Right lobe of liver (tissue), 4 donors: Measurements from ENCODE around the gene SMPD4.
"Not testable (repeated sequence)": the region's sequence is repeated elsewhere in the genome, so short reads cannot be mapped to it uniquely, and the experiment has no call there.

ENCODE experiments used
- POLR2A ChIP-seq: fragments of 450-650 bp; IDR thresholded peaks from one replicate; pipeline ENCODE4 v1.6.1; 2017; ENCODE audit warnings: antibody characterized with exemption, mild to moderate bottlenecking
- TF ChIP-seq, protein P1 (sequence below), 4 donors: fragments of 200-600 bp in 3 of 4; fragments of 450-650 bp in 1 of 4; IDR thresholded peaks; one replicate each; pipeline versions ENCODE4 v1.5.1 to v1.8.0; 2016 to 2022; ENCODE audit warnings: antibody characterized with exemption in 4 of 4, mild to moderate bottlenecking in 2 of 4
- donor health status: DM: no; HTN: no; CAD: no.
- donor health status: DM: no; HTN: no; CAD: no.
- donor health status: DM: no; HTN: yes; CAD: no.

DNA sequence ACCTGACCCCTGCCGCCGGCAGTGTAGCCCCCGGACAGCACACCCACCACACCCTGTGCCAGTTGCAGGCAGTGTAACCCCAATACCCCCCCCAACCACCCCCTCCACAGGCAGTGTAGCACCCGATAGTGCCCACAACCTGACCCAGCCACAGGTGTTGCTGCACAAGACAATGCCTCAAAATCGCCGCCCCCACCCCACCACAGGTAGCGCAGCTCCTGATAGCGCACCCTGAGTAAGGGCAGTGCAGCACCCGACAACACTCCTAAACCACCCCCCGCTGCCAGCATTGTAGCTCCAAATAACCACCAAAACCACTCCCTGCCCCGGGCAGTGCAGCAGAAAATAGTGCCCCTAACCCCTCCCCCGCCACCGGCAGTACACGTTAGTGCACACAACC is 52.9 kb downstream of the SMPD4 start:
- TF ChIP-seq, protein P1, sequence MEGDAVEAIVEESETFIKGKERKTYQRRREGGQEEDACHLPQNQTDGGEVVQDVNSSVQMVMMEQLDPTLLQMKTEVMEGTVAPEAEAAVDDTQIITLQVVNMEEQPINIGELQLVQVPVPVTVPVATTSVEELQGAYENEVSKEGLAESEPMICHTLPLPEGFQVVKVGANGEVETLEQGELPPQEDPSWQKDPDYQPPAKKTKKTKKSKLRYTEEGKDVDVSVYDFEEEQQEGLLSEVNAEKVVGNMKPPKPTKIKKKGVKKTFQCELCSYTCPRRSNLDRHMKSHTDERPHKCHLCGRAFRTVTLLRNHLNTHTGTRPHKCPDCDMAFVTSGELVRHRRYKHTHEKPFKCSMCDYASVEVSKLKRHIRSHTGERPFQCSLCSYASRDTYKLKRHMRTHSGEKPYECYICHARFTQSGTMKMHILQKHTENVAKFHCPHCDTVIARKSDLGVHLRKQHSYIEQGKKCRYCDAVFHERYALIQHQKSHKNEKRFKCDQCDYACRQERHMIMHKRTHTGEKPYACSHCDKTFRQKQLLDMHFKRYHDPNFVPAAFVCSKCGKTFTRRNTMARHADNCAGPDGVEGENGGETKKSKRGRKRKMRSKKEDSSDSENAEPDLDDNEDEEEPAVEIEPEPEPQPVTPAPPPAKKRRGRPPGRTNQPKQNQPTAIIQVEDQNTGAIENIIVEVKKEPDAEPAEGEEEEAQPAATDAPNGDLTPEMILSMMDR (IDR thresholded peaks at IDR 0.05), result not testable (repeated sequence)
- not testable (repeated sequence) for TF ChIP-seq POLR2A
